Neural progenitor cell (in vitro differentiated cells): ENCODE results near the gene FAM78B. TPM values are rescaled to one million over a fixed set of nuclear protein-coding genes. Genes with fewer than 3 reads are reported as not detected.

ENCODE experiments used
- DNase-seq: peaks from one replicate; pipeline ENCODE4 v3.0.0-alpha.2; 2016; ENCODE audit warnings: low spot score
- H2AFZ ChIP-seq: fragments of 200-600 bp; sonication (generic); replicated peaks from 2 replicates; pipeline ENCODE4 v1.6.1; 2016; ENCODE audit warnings: antibody characterized with exemption
- H3F3A ChIP-seq: fragments of 200-600 bp; sonication (generic); 2 replicates; pipeline ENCODE4 v1.6.1; 2016; ENCODE audit warnings: antibody characterized with exemption, low read depth
- H3K27ac ChIP-seq: fragments of 200-600 bp; sonication (generic); 2 replicates; pipeline ENCODE4 v1.5.1; 2016; ENCODE audit warnings: mild to moderate bottlenecking
- H3K27me3 ChIP-seq: fragments of 200-600 bp; sonication (generic); 2 replicates; pipeline ENCODE4 v1.6.1; 2016; ENCODE audit warnings: mild to moderate bottlenecking, moderate library complexity
- H3K36me3 ChIP-seq: fragments of 200-600 bp; sonication (generic); 2 replicates; pipeline ENCODE4 v1.5.1; 2016
- H3K4me1 ChIP-seq: fragments of 200-600 bp; sonication (generic); 2 replicates; pipeline ENCODE4 v1.6.1; 2016; ENCODE audit warnings: mixed run types
- H3K4me2 ChIP-seq: fragments of 200-600 bp; sonication (generic); 2 replicates; pipeline ENCODE4 v1.6.1; 2016
- H3K4me3 ChIP-seq: fragments of 200-600 bp; sonication (generic); 2 replicates; pipeline ENCODE4 v1.5.1; 2016
- H3K79me2 ChIP-seq: fragments of 200-600 bp; sonication (generic); 2 replicates; pipeline ENCODE4 v1.6.1; 2016; ENCODE audit warnings: low read depth
- H3K9ac ChIP-seq: fragments of 200-600 bp; sonication (generic); 2 replicates; pipeline ENCODE4 v1.6.1; 2016
- H3K9me3 ChIP-seq: fragments of 200-600 bp; sonication (generic); 2 replicates; pipeline ENCODE4 v1.5.1; 2016; ENCODE audit warnings: low read depth
- H4K20me1 ChIP-seq: fragments of 200-600 bp; sonication (generic); 2 replicates; pipeline ENCODE4 v1.6.1; 2016; ENCODE audit warnings: low read depth
- H3K27ac Mint-ChIP-seq: 3 replicates; pipeline ENCODE4 v1.8.0; 2021; ENCODE audit warnings: mixed read lengths
- H3K27me3 Mint-ChIP-seq: 2 replicates; pipeline ENCODE4 v1.8.0; 2022; ENCODE audit warnings: low read depth, mild to moderate bottlenecking, inconsistent platforms, moderate library complexity, mixed read lengths; ENCODE audit not compliant: insufficient read depth
- H3K36me3 Mint-ChIP-seq: 3 replicates; pipeline ENCODE4 v1.8.0; 2021; ENCODE audit warnings: mixed read lengths
- H3K4me1 Mint-ChIP-seq: 3 replicates; pipeline ENCODE4 v1.8.0; 2021; ENCODE audit warnings: mixed read lengths
- H3K4me3 Mint-ChIP-seq: 3 replicates; pipeline ENCODE4 v1.8.0; 2021; ENCODE audit warnings: mild to moderate bottlenecking, moderate library complexity, mixed read lengths
- H3K9me3 Mint-ChIP-seq: 3 replicates; pipeline ENCODE4 v1.8.0; 2020; ENCODE audit warnings: mixed read lengths
- CTCF ChIP-seq: fragments of 200-600 bp; sonication (generic); IDR thresholded peaks from 2 replicates; pipeline ENCODE4 v1.5.1; 2017; ENCODE audit warnings: antibody characterized with exemption, mild to moderate bottlenecking
- EZH2 ChIP-seq: fragments of 200-600 bp; sonication (generic); IDR thresholded peaks from 2 replicates; pipeline ENCODE4 v1.6.1; 2017; ENCODE audit warnings: antibody characterized with exemption, mild to moderate bottlenecking, moderate library complexity
- EZH2phosphoT487 ChIP-seq: fragments of 200-600 bp; sonication (generic); IDR thresholded peaks from 2 replicates; pipeline ENCODE4 v1.6.1; 2017; ENCODE audit warnings: antibody characterized with exemption
- total RNA-seq: library from RNA; depleted of rRNA; stranded (reverse); fragments of >200 nt; gene quantifications from 2 replicates; pipeline ENCODE4 v1.2.3, GENCODE V29; 2015; ENCODE audit warnings: low replicate concordance

The FAM78B gene
- total RNA-seq, 1 donor from 2014 or later = not detected

DNA sequence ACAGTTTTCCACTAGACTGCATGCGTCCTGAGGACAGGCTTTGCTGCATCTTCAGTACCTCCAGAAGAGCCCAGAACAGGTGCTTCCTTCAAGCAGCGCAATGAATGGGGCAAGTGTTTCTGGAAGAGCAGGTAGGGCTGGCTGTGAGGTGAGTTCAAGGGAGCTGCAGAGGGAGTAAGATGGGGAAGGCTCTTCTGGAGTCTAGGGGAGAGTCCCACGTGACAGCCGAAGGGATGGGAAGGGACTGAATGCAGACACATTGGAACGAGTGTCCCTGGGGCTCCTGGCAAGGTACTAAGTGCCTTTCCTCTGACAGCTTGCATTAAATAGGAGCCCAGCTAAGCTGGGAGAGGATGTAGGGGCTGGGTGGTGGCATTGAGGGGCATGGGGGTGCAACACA lies 84.2 kb downstream of the FAM78B start:
- Histone ChIP-seq H3K4me3 (no peak overlapping the region), H3K4me1 (no peaks in the 10 kb centered on the region), H3K9ac (no peak overlapping the region), H3K79me2 (no peaks in the 10 kb centered on the region), H2AFZ (no peak overlapping the region), H4K20me1 (no peaks in the 10 kb centered on the region), H3K27me3 (no peaks in the 10 kb centered on the region), H3K36me3 (no peaks in the 10 kb centered on the region), H3F3A (no peaks in the 10 kb centered on the region), H3K27ac (no peak overlapping the region), H3K4me2 (no peak overlapping the region), H3K9me3 (no peaks in the 10 kb centered on the region)
- H3K27ac Mint-ChIP-seq = no peak overlapping the region
- H3K4me3 Mint-ChIP-seq = no peak overlapping the region
- DNase-seq = no peak
- H3K9me3 Mint-ChIP-seq = no peaks in the 10 kb centered on the region
- H3K27me3 Mint-ChIP-seq = peaks cover 3% of the 10 kb centered on the region
- H3K4me1 Mint-ChIP-seq = no peaks in the 10 kb centered on the region
- no peaks in the 10 kb centered on the region for H3K36me3 Mint-ChIP-seq
- TF ChIP-seq EZH2 (no peak), CTCF (no peak), EZH2phosphoT487 (no peak)

GRCh38 chr1:166080967-166081870 lies 85.6 kb downstream of the FAM78B start:
- H2AFZ ChIP-seq = no peak overlapping the region
- no peaks in the 10 kb centered on the region for H3K4me1 ChIP-seq
- no peaks in the 10 kb centered on the region for H3K79me2 ChIP-seq
- TF ChIP-seq CTCF = no peak
- TF ChIP-seq EZH2 = no peak
- TF ChIP-seq EZH2phosphoT487 = no peak
- H3K36me3 Mint-ChIP-seq = no peaks in the 10 kb centered on the region
- H3K36me3 ChIP-seq = no peaks in the 10 kb centered on the region
- no peak overlapping the region for H3K9ac ChIP-seq
- H3K9me3 ChIP-seq = no peaks in the 10 kb centered on the region
- H3F3A ChIP-seq = no peaks in the 10 kb centered on the region
- H3K4me1 Mint-ChIP-seq = no peaks in the 10 kb centered on the region
- no peak overlapping the region for H3K4me3 ChIP-seq
- H4K20me1 ChIP-seq = no peaks in the 10 kb centered on the region
- H3K27me3 ChIP-seq = no peaks in the 10 kb centered on the region
- DNase-seq = no peak
- no peaks in the 10 kb centered on the region for H3K9me3 Mint-ChIP-seq
- peaks cover 3% of the 10 kb centered on the region for H3K27me3 Mint-ChIP-seq
- no peak overlapping the region for H3K27ac Mint-ChIP-seq
- no peak overlapping the region for H3K27ac ChIP-seq
- no peak overlapping the region for H3K4me2 ChIP-seq
- no peak overlapping the region for H3K4me3 Mint-ChIP-seq

DNA sequence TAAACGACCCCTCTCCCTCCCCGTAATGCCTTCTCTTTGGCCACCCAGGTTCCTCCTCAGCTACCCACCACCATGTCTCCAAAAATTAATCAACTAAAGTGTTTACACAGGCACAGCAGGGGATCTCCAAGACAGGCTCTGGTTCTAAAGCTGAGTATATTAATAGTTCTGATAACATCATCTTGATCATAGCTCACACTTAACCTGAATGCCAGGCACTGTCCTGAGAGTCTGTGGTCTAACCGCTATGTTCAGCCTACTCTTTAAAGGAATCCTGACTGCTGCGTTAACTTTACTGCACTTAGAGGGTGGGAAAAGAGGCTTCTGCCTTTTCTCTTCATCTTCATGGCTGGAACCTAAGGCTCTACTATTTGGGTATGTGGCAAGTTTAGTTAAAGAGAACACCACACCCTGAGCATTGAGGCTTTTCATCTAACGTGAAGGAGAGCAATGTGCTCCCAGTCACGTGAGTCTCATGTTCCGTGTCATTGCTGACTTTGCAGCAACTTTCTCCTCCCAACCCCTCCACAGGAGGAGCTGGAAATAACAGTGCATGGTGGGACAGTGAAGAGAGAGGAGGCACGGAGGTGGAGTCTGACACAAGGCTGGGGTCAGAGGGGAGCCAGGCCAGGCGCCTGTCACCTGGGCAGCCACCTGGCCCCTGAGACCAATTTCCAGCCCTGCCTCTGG lies 86.4 kb downstream of the FAM78B start:
- no peaks in the 10 kb centered on the region for H4K20me1 ChIP-seq
- H3K4me3 Mint-ChIP-seq = no peak overlapping the region
- DNase-seq = no peak
- no peak overlapping the region for H3K27ac Mint-ChIP-seq
- no peaks in the 10 kb centered on the region for H3K9me3 Mint-ChIP-seq
- H3K27ac ChIP-seq = no peak overlapping the region
- no peaks in the 10 kb centered on the region for H3K4me1 ChIP-seq
- H3K4me3 ChIP-seq = no peak overlapping the region
- no peaks in the 10 kb centered on the region for H3K4me1 Mint-ChIP-seq
- no peak overlapping the region for H3K4me2 ChIP-seq
- no peak overlapping the region for H2AFZ ChIP-seq
- no peaks in the 10 kb centered on the region for H3F3A ChIP-seq
- peaks cover 3% of the 10 kb centered on the region for H3K27me3 Mint-ChIP-seq
- TF ChIP-seq EZH2 (no peak), CTCF (no peak), EZH2phosphoT487 (no peak)
- no peaks in the 10 kb centered on the region for H3K79me2 ChIP-seq
- no peaks in the 10 kb centered on the region for H3K36me3 ChIP-seq
- no peaks in the 10 kb centered on the region for H3K36me3 Mint-ChIP-seq
- H3K9ac ChIP-seq = no peak overlapping the region
- no peaks in the 10 kb centered on the region for H3K9me3 ChIP-seq
- H3K27me3 ChIP-seq = no peaks in the 10 kb centered on the region
